NCI-H345 (cell line): ENCODE results near the gene SDF4.

Source experiments
- DNase-seq: peaks from one replicate; lab custom pipeline; 2025; lab: John Stamatoyannopoulos, UW

Gene SDF4

GRCh38 chr1:1231400-1232207, at the start of gene SDF4:
Gene SDF4 (minus strand): TSS chr1:1232001. CDS start chr1:1228772, 3,229 bp downstream.
- peak; percentile 97 for DNase-seq

GRCh38 chr1:1280782-1281481, 49.1 kb upstream of the SDF4 start:
- DNase-seq: no peak

- no peak for DNase-seq
Observed at GRCh38 chr1:1279028-1279427, 47.2 kb upstream of the SDF4 start.

DNA sequence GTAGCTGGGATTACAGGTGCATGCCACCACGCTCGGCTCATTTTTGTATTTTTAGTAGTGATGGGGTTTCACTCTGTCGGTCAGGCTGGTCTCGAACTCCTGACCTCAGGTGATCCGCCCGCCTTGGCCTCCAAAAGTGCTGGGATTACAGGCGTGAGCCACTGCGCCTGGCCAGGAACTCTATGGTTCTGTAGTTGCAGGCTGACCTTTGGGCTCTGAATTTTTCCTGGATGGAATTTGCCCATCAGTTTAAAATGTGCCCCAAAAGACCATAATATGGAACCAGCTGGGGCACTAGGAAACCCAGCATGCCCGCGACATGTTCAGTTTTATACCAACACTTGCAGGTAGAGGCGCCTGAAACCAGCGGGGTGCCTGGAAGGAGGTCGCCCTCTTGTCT, 46.8 kb upstream of the SDF4 start:
- no peak for DNase-seq

DNA sequence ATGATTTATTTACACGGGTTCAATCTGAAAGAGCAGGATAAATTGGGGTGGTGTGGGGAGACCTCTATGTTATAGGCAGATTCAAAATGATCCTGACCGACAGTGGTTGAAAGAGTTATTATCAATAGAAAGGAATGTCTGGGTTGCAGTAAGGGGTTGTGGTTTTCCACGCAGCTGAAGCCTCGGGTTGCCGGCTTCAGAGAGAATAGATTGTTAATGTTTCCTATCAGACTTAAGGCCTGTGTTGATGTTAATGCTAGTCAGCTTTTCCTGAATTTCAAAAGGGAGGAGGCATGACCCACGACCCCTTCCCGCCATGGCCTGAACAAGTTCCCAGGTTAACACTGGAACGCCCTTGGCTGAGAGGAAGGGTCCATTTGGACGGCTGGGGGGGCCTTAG, 44.0 kb upstream of the SDF4 start:
- DNase-seq: no peak

DNA sequence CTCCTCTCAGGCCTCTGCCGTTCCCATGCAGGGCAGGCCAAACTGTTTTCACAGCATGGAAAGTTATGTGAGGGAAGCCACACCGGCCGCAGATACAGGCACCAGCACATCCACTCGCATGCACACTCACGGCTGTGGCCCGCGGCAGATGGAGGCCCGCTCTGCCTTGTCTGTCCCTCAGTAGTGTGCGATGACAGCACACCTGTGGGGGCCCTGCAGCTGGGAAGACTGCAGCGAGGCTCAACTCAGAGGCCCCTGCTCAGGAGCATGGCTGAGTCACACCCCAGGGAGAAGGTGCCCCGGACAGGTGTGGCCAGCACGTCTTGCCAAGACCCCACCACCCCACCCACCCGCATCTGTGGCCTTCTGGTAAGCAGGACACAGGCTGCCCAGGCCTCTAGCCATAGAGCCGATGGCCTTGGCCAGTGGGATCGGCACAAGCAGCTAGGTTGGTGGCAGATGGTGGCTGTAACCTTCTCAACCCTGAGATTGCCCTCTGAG, 43.2 kb upstream of the SDF4 start:
- no peak for DNase-seq

DNA sequence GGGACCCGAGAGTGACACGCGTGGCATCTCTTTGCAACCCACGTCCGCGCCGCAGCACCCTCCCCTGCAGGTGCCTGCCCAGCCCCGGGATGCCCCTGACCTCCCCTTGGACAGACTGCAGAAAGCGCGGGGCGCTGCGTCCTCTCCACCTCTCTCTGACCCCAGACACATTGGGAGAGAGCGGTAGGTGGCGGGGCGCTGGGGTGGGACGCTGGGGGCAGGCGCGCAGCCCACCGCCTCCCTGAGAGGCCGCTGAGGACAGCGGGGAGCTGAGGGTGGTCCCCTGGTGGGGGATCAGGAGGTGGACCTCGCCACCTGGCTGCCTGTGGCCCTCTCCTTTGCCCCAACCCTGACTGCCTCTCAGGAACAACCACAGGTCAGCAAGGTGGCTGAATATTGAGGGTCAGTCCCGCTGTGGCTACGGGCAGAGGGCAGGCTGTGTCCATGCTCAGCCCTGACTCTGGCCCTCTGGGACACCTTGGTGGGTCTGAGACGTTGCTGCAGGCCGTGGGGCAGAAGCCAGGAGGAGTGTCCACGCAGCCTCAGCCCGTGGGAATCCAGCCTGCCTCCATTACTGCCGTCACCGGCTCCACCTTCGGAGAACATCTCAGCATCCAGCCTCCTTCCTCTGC, 42.6 kb upstream of the SDF4 start:
- no peak for DNase-seq

DNA sequence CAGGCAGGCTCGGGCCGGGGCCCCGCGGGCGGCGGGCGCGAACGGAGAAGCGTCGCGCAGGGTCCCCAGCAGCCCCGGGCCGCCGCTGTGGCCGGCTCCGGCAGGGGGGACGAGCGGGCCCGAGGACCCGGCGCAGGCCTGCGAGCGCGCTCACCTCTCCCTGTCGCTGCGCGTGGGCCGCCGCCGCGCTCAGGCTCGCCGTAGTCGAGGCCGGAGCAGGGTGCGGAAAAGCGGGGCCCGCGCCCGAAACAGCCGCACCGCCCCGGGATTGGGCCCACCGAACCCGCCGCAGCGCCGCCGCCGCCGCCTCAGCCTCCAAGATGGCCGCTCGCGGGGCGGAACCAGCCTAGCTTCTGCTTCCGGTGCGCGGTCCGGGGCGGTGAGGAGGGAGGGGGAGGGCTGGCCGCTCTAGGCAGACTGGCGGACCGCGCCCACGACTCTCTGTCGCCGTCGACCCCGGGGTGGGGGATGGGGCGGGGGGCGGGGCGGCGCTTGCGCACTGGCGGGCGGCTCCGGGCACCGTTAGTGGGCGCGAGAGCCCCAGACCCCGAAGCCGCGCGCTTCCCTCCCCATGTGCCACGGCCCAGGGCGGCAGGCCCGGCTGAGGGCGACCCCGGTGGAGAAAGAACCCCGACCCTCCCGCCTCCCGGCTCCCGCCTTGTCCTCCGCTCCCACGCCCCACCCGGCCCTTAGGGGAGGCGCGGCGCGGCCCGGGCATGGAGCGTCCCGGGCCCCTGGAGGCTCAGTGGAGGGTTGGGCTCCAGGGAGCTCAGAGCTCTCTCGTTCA, 41.9 kb upstream of the SDF4 start, which contains the start of gene UBE2J2:
TSS of gene UBE2J2 (minus strand) at position 343 of the 787 bp plus-strand sequence. CDS start 5,862 bp downstream, outside the sequence.
- peak; percentile 91 for DNase-seq

DNA sequence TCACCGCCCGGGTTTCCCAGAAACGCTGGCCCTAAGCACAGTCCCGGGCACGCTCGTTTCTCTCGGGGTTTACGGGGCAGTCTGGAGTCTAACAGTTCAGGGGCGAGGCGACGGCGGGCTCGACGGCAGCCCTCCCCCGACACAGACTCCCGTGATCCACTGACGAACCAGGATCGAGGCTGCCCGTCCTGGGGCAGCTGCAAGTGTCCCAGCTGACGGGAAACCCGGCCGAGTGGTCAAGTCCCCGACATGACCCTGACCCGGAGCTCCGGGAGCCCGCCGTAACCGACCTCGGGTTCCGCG, 41.4 kb upstream of the SDF4 start:
- DNase-seq: no peak

GRCh38 chr1:1272341-1273208, 40.8 kb upstream of the SDF4 start:
- DNase-seq: no peak

- DNase-seq: no peak
Observed at GRCh38 chr1:1270813-1271212, 39.0 kb upstream of the SDF4 start.

DNA sequence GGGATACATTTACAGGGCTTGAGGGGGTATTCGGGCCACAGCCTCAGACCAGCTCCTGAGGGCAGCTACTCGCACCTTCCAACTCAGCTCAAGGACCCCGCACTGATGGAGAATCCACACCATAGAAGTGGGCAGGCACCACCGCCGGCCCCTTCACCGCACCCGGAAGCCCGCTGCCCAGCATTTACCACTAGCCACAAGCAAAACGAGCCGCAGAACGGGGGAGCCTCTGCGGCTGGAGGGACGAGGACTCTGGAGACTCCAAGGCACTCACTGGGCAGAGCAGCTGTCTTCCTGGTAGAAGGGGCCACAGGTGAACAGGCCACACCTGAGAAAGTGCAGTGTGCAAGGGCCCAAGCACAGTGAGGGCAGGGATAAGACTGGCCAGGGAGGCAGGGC, 36.5 kb upstream of the SDF4 start:
- DNase-seq: no peak

GRCh38 chr1:1267488-1268283, 35.9 kb upstream of the SDF4 start:
- DNase-seq: no peak

DNA sequence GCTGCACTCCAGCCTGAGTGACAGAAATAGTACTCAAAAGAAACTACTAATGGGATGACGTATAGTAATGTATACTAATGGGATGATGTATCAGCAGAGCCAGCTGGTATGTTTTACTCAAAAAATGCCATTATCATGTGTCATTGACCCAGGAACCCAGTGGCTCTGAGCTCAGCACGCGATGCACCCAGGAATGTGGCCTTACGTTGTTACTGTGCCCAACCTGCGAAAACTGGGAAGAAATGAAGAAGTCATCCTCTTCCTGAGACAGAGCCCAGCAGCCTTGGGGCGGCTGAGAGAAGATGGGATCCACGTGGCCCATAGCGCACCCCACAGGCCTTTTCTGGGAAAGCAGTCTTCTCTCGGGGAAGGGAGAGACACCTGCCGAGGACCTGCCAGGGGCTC, 33.1 kb upstream of the SDF4 start:
- no peak for DNase-seq

DNA sequence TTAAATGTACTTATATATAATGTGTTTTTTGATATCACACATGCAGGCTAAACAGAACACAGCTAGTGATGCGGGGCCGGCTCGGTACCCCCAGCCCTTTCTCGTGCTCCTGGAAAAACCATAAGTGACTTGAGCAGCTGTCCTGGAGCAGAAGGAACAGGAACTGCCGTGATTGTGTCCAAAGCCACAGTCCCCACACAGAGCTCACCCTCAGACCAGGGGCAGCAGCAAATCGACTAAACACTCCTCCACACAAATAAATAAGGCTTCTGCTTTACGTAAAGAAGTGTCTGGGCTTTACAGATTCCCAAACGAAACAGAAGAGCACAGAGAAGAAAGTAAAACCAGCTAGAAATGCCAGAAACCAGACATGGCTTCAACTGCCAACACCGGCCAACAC, 32.2 kb upstream of the SDF4 start:
- no peak for DNase-seq

- DNase-seq: no peak
Observed at GRCh38 chr1:1262758-1263157, 31.0 kb upstream of the SDF4 start.

GRCh38 chr1:1262071-1262470, 30.3 kb upstream of the SDF4 start:
- no peak for DNase-seq

DNA sequence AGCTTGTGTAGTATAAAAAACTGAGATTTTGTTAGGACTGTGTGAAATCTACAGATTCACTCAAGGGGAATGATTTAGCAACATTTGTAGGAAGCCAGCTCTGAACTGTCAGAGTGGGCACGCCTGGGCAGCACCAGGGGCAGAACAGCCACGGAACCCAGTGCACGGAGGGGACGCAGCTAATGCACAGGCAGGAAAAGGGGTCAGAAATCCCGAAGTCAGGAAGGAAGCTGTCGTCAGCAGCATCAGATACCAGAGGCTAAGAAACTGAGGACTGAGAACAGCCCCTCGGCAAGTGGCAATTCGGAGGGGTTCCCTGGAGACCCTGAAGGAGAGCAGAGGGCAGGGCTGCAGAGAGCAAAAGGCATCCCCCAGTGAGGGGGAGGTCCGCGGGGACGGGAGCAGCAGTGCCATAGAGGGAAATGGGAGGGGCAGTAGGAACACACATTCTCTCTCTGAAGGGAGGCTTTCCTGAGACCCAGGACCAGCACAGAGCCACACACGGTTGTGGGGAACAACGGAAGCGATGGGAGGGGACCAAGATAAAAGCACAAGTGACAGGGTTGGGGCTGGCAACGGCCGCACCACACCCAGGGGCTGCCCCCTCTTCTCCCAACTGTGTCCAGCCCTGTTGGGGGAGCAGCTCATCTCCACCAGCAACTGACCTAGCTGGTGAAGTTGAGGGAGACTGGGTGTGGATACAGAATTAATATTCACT, 29.2 kb upstream of the SDF4 start:
- DNase-seq: no peak

GRCh38 chr1:1259951-1260600, 28.3 kb upstream of the SDF4 start:
- DNase-seq: peak; percentile 37
